GM12878 (cell line): ENCODE measurements around the gene TMPRSS4. TPM values are rescaled to one million over a fixed set of nuclear protein-coding genes. Genes with fewer than 3 reads are reported as not detected.

Experiments used
- ATAC-seq: fragments of 200-7000 bp; cut with Tn5 transposase; 3 replicates; pipeline ENCODE4 v1.9.1; 2020; ENCODE audit warnings: mild to moderate bottlenecking, moderate library complexity
- BruUV-seq: library from RNA; stranded (reverse); fragments of 400-500 nt; replicated peaks from 2 replicates; lab custom pipeline; 2021; lab: Mats Ljungman, UMichigan
- CTCF ChIA-PET: fragments of 300-600 bp; sonication (Branson Sonifier 250); formaldehyde crosslinking; extraction: SDS; loops from one replicate; lab custom pipeline; 2021; ENCODE audit warnings: inconsistent platforms; lab: Yijun Ruan, JAX
- POLR2A ChIA-PET: fragments of 350-600 bp; formaldehyde crosslinking; extraction: SDS; loops from one replicate; lab custom pipeline; 2021; ENCODE audit warnings: inconsistent platforms; lab: Charles Lee
- RAD21 ChIA-PET: fragments of 300-600 bp; sonication (Branson Sonifier 250); formaldehyde crosslinking; loops from one replicate; lab custom pipeline; 2023; ENCODE audit warnings: antibody characterized with exemption; ENCODE audit not compliant: unreplicated experiment; lab: Charles Lee
- SMC1A ChIA-PET: fragments of 300-600 bp; sonication (Branson Sonifier 250); formaldehyde crosslinking; loops from one replicate; lab custom pipeline; 2023; ENCODE audit not compliant: unreplicated experiment, uncharacterized antibody; lab: Charles Lee
- DNase-seq: peaks from one replicate; pipeline ENCODE4 v3.0.0-alpha.2; 2011; ENCODE audit warnings: low read depth, low spot score
- FAIRE-seq: peaks from 3 replicates; lab custom pipeline; 2011; peaks lifted over from hg19 to GRCh38; lab: Jason Lieb, UNC
- H2AFZ ChIP-seq: 2 replicates; pipeline ENCODE4 v1.6.0; 2011; ENCODE audit warnings: low read depth, low read length, control low read depth; ENCODE audit not compliant: control insufficient read depth
- H3K27ac ChIP-seq: 2 replicates; pipeline ENCODE4 v1.5.1; 2011; ENCODE audit warnings: control low read depth; ENCODE audit not compliant: control insufficient read depth, insufficient read depth
- H3K27me3 ChIP-seq, 2 experiments: replicated peaks in 1 of 2; 2 replicates each; pipeline versions ENCODE4 v1.6.0 to v1.6.1; 2011; ENCODE audit warnings: low read length in 1 of 2; ENCODE audit not compliant: control insufficient read depth in 2 of 2, insufficient read depth in 2 of 2
- H3K36me3 ChIP-seq, 2 experiments: 2 replicates each; pipeline ENCODE4 v1.5.1; 2011; ENCODE audit warnings: low read length in 1 of 2; ENCODE audit not compliant: control insufficient read depth in 2 of 2, insufficient read depth in 2 of 2
- H3K4me1 ChIP-seq: 2 replicates; pipeline ENCODE4 v1.6.1; 2011; ENCODE audit warnings: mild to moderate bottlenecking, low read length, moderate library complexity, mixed read lengths; ENCODE audit not compliant: control insufficient read depth, insufficient read depth
- H3K4me2 ChIP-seq: 2 replicates; pipeline ENCODE4 v1.6.0; 2011; ENCODE audit warnings: control low read depth; ENCODE audit not compliant: control insufficient read depth, insufficient read depth
- H3K4me3 ChIP-seq: fragments of 200-600 bp; sonication (generic); 2 replicates; pipeline ENCODE4 v1.5.1; 2016
- H3K79me2 ChIP-seq: 2 replicates; pipeline ENCODE4 v1.6.0; 2011; ENCODE audit warnings: low read length; ENCODE audit not compliant: control insufficient read depth, insufficient read depth
- H3K9ac ChIP-seq: 2 replicates; pipeline ENCODE4 v1.8.0; 2011; ENCODE audit warnings: low read length, control low read depth, mixed read lengths; ENCODE audit not compliant: control insufficient read depth, insufficient read depth
- H3K9me3 ChIP-seq: replicated peaks from 3 replicates; pipeline ENCODE4 v1.5.1; 2011; ENCODE audit warnings: mild to moderate bottlenecking, low read length; ENCODE audit not compliant: control insufficient read depth, insufficient read depth
- H4K20me1 ChIP-seq: 2 replicates; pipeline ENCODE4 v1.6.0; 2011; ENCODE audit not compliant: control insufficient read depth, insufficient read depth
- FOS ChIP-seq: IDR thresholded peaks from 3 replicates; pipeline ENCODE4 v1.6.1; 2011; ENCODE audit warnings: borderline replicate concordance; ENCODE audit not compliant: insufficient read length; ENCODE audit errors: extremely low read depth
- NR2C1 ChIP-seq: fragments of 450-650 bp; IDR thresholded peaks from 2 replicates; pipeline ENCODE4 v1.6.1; 2017; ENCODE audit warnings: antibody characterized with exemption, mild to moderate bottlenecking, moderate library complexity
- POU2F2 ChIP-seq: IDR thresholded peaks from 3 replicates; pipeline ENCODE4 v1.6.1; 2011; ENCODE audit warnings: low read depth, mild to moderate bottlenecking, low read length, borderline replicate concordance
- RFX5 ChIP-seq: IDR thresholded peaks from 2 replicates; pipeline ENCODE4 v1.6.1; 2011; ENCODE audit warnings: low read depth, low read length, improper control_type of control experiment
- SIX5 ChIP-seq: IDR thresholded peaks from 2 replicates; pipeline ENCODE4 v1.6.1; 2011; ENCODE audit warnings: mild to moderate bottlenecking, low read depth, low read length, moderate library complexity; ENCODE audit not compliant: severe bottlenecking
- SMAD5 ChIP-seq: IDR thresholded peaks from 2 replicates; pipeline ENCODE4 v1.6.1; 2016; ENCODE audit warnings: antibody characterized with exemption, low read depth
- SPI1 ChIP-seq: IDR thresholded peaks from 2 replicates; pipeline ENCODE4 v1.6.1; 2011; ENCODE audit warnings: low read depth, mild to moderate bottlenecking, low read length, moderate library complexity, borderline replicate concordance; ENCODE audit not compliant: insufficient read depth
- STAT1 ChIP-seq: fragments of 450-650 bp; conservative IDR thresholded peaks from 2 replicates; pipeline ENCODE4 v1.6.1; 2014; ENCODE audit warnings: antibody characterized with exemption, mild to moderate bottlenecking
- SUZ12 ChIP-seq: fragments of 200-600 bp; sonication (generic); IDR thresholded peaks from one replicate; pipeline ENCODE4 v1.6.1; 2018; ENCODE audit warnings: antibody characterized with exemption, mild to moderate bottlenecking; ENCODE audit not compliant: unreplicated experiment
- WGBS: methylation state at CpG from one replicate; pipeline ENCODE4 v1.1.6; 2016; ENCODE audit warnings: low lambda C conversion rate; ENCODE audit not compliant: insufficient replicate concordance, insufficient coverage; ENCODE audit errors: missing lambda C conversion rate; 5-methylcytosine and 5-hydroxymethylcytosine counted together
- in situ Hi-C: fragments of 300-500 bp; cut with MboI; formaldehyde crosslinking; loops from 9 replicates; pipeline ENCODE4 v1.14.3; 2018; ENCODE audit warnings: mixed read lengths
- intact Hi-C: fragments of 100-400 bp; cut with micrococcal nuclease; formaldehyde crosslinking; loops from one replicate; pipeline ENCODE4 v1.14.2; 2022; ENCODE audit not compliant: unreplicated experiment
- polyA plus RNA-seq, 11 experiments: library from polyadenylated mRNA; depleted of rRNA in 4 of 11; unstranded in 6 of 11; stranded (reverse) in 5 of 11; fragments of >200 nt; fragmentation: Nextera tagmentation in 4 of 11; fragmentation: Illumina TruSeq in 1 of 11; extraction: Ambion mirVana in 4 of 11; extraction: Trizol in 1 of 11; gene quantifications; 1 replicate in 1 of 11; 2 replicates in 10 of 11; pipeline versions ENCODE4 v1.2.1 to v1.2.3, GENCODE V29; 2011 to 2016; ENCODE audit warnings: inconsistent platforms in 2 of 11, missing spikeins in 2 of 11, low read depth in 1 of 11
- total RNA-seq, 4 experiments: library from RNA; depleted of rRNA in 3 of 4; stranded (reverse); fragments of >200 nt in 3 of 4; fragmentation: Illumina TruSeq in 1 of 4; extraction: Trizol in 1 of 4; gene quantifications; 2 replicates each; pipeline versions ENCODE4 v1.2.1 to v1.2.3, GENCODE V29; 2013 to 2021
- TF ChIP-seq, protein P1 (sequence below): fragments of 450-650 bp; IDR thresholded peaks from 2 replicates; pipeline ENCODE4 v1.6.1; 2016; ENCODE audit warnings: mild to moderate bottlenecking, moderate library complexity, borderline replicate concordance

TMPRSS4 gene
- total and polyA plus RNA-seq, 10 of the 15 experiments (the other 5 are each of a cell fraction or from before 2014, with no cell fraction given), result 0.14 to 0.26 TPM; not detected in 8

DNA sequence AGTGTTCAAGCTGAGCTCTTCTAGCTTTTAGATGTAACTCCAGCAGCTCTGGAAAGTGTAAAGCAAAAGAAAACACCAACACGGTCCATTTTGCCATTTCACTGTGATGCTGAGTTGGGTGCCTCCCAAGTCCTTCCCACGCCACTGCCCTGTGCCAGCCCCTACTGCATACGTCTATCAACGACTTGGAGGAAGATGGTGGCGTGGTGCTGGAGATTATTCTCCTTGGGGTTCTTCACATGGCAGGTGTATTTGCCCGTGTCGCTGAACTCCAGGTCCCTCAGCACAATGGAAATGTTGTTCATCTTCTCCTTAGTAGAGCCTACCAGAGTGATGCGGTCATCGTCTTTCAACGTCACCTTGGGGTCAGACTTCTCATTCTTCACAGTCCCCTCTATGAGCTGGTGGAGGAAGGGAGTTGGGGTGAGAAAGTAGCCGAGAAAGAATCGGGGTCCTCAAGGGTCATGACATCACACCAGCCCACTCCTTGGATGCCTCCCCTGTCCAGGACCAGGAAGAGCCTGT lies 66.8 kb downstream of the TMPRSS4 start:
- RAD21 ChIA-PET, result interaction anchor here (0.9 to 7.7 kb wide), 8 partner anchors 22 to 210 kb away, joined by 3 to 52 read pairs (median 3); no protein-coding TSS in a partner anchor
- Histone ChIP-seq H3K4me2 (no peak overlapping the region), H3K4me3 (no peak overlapping the region), H2AFZ (no peak overlapping the region), H3K79me2 (no peaks in the 10 kb centered on the region), H3K27me3 (peaks cover 3 to 12% of the 10 kb centered on the region in 2 experiments; a peak in 2 of 4 replicates), H4K20me1 (no peaks in the 10 kb centered on the region), H3K4me1 (no peaks in the 10 kb centered on the region), H3K9ac (no peak overlapping the region), H3K36me3 (no peaks in the 10 kb centered on the region), H3K9me3 (no peaks in the 10 kb centered on the region), H3K27ac (no peak overlapping the region)
- in situ Hi-C loops (no loop called here), intact Hi-C loops (no loop called here)
- WGBS, result 25% methylated on average over 12 of the region's 12 CpGs
- POLR2A ChIA-PET, result no interaction called here
- TF ChIP-seq, protein P1, sequence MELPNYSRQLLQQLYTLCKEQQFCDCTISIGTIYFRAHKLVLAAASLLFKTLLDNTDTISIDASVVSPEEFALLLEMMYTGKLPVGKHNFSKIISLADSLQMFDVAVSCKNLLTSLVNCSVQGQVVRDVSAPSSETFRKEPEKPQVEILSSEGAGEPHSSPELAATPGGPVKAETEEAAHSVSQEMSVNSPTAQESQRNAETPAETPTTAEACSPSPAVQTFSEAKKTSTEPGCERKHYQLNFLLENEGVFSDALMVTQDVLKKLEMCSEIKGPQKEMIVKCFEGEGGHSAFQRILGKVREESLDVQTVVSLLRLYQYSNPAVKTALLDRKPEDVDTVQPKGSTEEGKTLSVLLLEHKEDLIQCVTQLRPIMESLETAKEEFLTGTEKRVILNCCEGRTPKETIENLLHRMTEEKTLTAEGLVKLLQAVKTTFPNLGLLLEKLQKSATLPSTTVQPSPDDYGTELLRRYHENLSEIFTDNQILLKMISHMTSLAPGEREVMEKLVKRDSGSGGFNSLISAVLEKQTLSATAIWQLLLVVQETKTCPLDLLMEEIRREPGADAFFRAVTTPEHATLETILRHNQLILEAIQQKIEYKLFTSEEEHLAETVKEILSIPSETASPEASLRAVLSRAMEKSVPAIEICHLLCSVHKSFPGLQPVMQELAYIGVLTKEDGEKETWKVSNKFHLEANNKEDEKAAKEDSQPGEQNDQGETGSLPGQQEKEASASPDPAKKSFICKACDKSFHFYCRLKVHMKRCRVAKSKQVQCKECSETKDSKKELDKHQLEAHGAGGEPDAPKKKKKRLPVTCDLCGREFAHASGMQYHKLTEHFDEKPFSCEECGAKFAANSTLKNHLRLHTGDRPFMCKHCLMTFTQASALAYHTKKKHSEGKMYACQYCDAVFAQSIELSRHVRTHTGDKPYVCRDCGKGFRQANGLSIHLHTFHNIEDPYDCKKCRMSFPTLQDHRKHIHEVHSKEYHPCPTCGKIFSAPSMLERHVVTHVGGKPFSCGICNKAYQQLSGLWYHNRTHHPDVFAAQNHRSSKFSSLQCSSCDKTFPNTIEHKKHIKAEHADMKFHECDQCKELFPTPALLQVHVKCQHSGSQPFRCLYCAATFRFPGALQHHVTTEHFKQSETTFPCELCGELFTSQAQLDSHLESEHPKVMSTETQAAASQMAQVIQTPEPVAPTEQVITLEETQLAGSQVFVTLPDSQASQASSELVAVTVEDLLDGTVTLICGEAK, result no peak
- TF ChIP-seq SUZ12 (no peak), SIX5 (no peak), NR2C1 (no peak), RFX5 (no peak), STAT1 (no peak), POU2F2 (no peak), SPI1 (no peak), SMAD5 (no peak), FOS (no peak)
- DNase-seq (no peak), FAIRE-seq (no peak), ATAC-seq (no peak)
- no TSS peak for BruUV-seq
- CTCF ChIA-PET, result interaction anchor here (1.0 to 7.7 kb wide), 14 partner anchors 10 to 515 kb away, joined by 3 to 85 read pairs (median 4); no protein-coding TSS in a partner anchor
- SMC1A ChIA-PET, result interaction anchor here (0.8 to 7.6 kb wide), 7 partner anchors 10 to 336 kb away, joined by 3 to 49 read pairs (median 4); no protein-coding TSS in a partner anchor
